ENCODE data around the gene ACTN2. TPM values are rescaled to one million over a fixed set of nuclear protein-coding genes. Genes with fewer than 3 reads are reported as not detected.

Gene ACTN2
- total and polyA plus RNA-seq, 2 donors (not counting 3 experiments of a cell fraction or from before 2014, with no cell fraction given), result 0.22 to 0.55 TPM

DNA sequence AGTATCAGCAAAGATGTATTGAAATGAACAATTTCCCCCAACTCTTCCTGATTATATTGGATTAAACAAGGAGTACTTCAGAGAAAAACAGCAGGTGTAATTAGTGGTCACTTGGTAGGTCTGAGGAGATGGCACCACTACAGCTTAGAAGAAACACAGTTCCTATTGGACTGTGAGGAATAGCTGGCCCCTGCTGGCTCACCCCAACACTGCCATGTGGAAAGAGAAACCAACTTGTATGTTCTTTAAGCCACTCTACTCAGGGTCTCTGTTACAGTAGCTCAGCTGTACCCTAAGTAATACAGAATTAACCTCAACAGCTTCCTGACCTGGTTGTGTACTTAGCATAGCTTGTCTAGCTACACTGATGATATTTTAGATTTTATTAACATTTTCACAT, 82.3 kb downstream of the ACTN2 start:
- CTCF ChIA-PET, result interaction anchor here (0.5 to 2.3 kb wide), 6 partner anchors 10 to 164 kb away, joined by 3 to 28 read pairs (median 4); partner anchors contain the start of gene HEATR1
- DNase-seq (ENCODE audit: low read depth, low spot score), result no peak
- POLR2A ChIA-PET, result no interaction called here
- Histone ChIP-seq H3K79me2 (ENCODE audit: control insufficient read depth, insufficient read depth, low read length) (no peaks in the 10 kb centered on the region), H3K4me3 (replicated peaks in 1 of 3; ENCODE audit: insufficient read depth in 1 of 3, low read depth in 1 of 3, low read length in 3 of 3) (no peak overlapping the region), H3K27me3 (ENCODE audit: control insufficient read depth in 2 of 2, insufficient read depth in 2 of 2, low read length in 2 of 2) (peaks cover 2 to 3% of the 10 kb centered on the region in 2 experiments), H3K9me3 (replicated peaks; ENCODE audit: control insufficient read depth, insufficient read depth, low read length) (no peaks in the 10 kb centered on the region), H3K9ac (replicated peaks; ENCODE audit: extremely low read depth, insufficient read depth, low read length) (no peak overlapping the region), H3K4me1 (ENCODE audit: control insufficient read depth, extremely low read depth, insufficient read depth, low read length) (no peaks in the 10 kb centered on the region), H3K27ac (ENCODE audit: insufficient read depth, low read depth, low read length) (no peak overlapping the region), H2AFZ (ENCODE audit: low read depth, low read length) (no peak overlapping the region), H3K4me2 (ENCODE audit: insufficient read depth, low read length) (no peak overlapping the region), H3K36me3 (ENCODE audit: control insufficient read depth in 2 of 2, extremely low read depth in 1 of 2, insufficient read depth in 2 of 2, low read length in 2 of 2) (no peaks in the 10 kb centered on the region), H4K20me1 (replicated peaks; ENCODE audit: control insufficient read depth, extremely low read depth, insufficient read depth, low read length) (no peaks in the 10 kb centered on the region), H3K9me1 (replicated peaks; ENCODE audit: control insufficient read depth, extremely low read depth, insufficient read depth, low read length) (no peaks in the 10 kb centered on the region)
- dilution Hi-C loops (cut with MboI; ENCODE audit: extremely low pct_ligation_motif_present, low sequenced_read_pairs) (no loop called here), intact Hi-C loops (cut with micrococcal nuclease) (no loop called here)
- no peak for FAIRE-seq
- no TSS peak for BruUV-seq (replicated peaks)
- TF ChIP-seq FOS (IDR thresholded peaks at IDR 0.05; ENCODE audit: borderline replicate concordance, insufficient read depth, low read length) (no peak), POLR2A (IDR thresholded peaks at IDR 0.05; ENCODE audit: low read depth, low read length) (no peak), GATA2 (IDR thresholded peaks at IDR 0.05; ENCODE audit: insufficient read depth, insufficient read length, low read depth, low read length) (no peak), MYC (IDR thresholded peaks at IDR 0.05; ENCODE audit: low read depth, low read length) (no peak)
- TF ChIP-seq, protein P1, sequence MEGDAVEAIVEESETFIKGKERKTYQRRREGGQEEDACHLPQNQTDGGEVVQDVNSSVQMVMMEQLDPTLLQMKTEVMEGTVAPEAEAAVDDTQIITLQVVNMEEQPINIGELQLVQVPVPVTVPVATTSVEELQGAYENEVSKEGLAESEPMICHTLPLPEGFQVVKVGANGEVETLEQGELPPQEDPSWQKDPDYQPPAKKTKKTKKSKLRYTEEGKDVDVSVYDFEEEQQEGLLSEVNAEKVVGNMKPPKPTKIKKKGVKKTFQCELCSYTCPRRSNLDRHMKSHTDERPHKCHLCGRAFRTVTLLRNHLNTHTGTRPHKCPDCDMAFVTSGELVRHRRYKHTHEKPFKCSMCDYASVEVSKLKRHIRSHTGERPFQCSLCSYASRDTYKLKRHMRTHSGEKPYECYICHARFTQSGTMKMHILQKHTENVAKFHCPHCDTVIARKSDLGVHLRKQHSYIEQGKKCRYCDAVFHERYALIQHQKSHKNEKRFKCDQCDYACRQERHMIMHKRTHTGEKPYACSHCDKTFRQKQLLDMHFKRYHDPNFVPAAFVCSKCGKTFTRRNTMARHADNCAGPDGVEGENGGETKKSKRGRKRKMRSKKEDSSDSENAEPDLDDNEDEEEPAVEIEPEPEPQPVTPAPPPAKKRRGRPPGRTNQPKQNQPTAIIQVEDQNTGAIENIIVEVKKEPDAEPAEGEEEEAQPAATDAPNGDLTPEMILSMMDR (IDR thresholded peaks at IDR 0.05; ENCODE audit: extremely low read depth in 1 of 2, insufficient read depth in 1 of 2, low read depth in 1 of 2, low read length in 2 of 2), result no peak

- FAIRE-seq, result no peak
- Histone ChIP-seq H3K27me3 (ENCODE audit: control insufficient read depth in 2 of 2, insufficient read depth in 2 of 2, low read length in 2 of 2) (peaks cover 6 to 7% of the 10 kb centered on the region in 2 experiments), H2AFZ (ENCODE audit: low read depth, low read length) (no peak overlapping the region), H4K20me1 (replicated peaks; ENCODE audit: control insufficient read depth, extremely low read depth, insufficient read depth, low read length) (no peaks in the 10 kb centered on the region), H3K9ac (replicated peaks; ENCODE audit: extremely low read depth, insufficient read depth, low read length) (no peak overlapping the region), H3K4me3 (replicated peaks in 1 of 3; ENCODE audit: insufficient read depth in 1 of 3, low read depth in 1 of 3, low read length in 3 of 3) (no peak overlapping the region), H3K9me1 (replicated peaks; ENCODE audit: control insufficient read depth, extremely low read depth, insufficient read depth, low read length) (no peaks in the 10 kb centered on the region), H3K27ac (ENCODE audit: insufficient read depth, low read depth, low read length) (no peak overlapping the region), H3K4me2 (ENCODE audit: insufficient read depth, low read length) (no peak overlapping the region), H3K9me3 (replicated peaks; ENCODE audit: control insufficient read depth, insufficient read depth, low read length) (no peaks in the 10 kb centered on the region), H3K4me1 (ENCODE audit: control insufficient read depth, extremely low read depth, insufficient read depth, low read length) (no peaks in the 10 kb centered on the region), H3K36me3 (ENCODE audit: control insufficient read depth in 2 of 2, extremely low read depth in 1 of 2, insufficient read depth in 2 of 2, low read length in 2 of 2) (no peaks in the 10 kb centered on the region), H3K79me2 (ENCODE audit: control insufficient read depth, insufficient read depth, low read length) (no peaks in the 10 kb centered on the region)
- TF ChIP-seq GATA2 (IDR thresholded peaks at IDR 0.05; ENCODE audit: insufficient read depth, insufficient read length, low read depth, low read length) (no peak), EZH2 (IDR thresholded peaks at IDR 0.05; ENCODE audit: borderline replicate concordance, low read depth, low read length, severe bottlenecking) (no peak), MYC (IDR thresholded peaks at IDR 0.05; ENCODE audit: low read depth, low read length) (no peak), POLR2A (IDR thresholded peaks at IDR 0.05; ENCODE audit: low read depth, low read length) (no peak), FOS (IDR thresholded peaks at IDR 0.05; ENCODE audit: borderline replicate concordance, insufficient read depth, low read length) (no peak), JUN (IDR thresholded peaks at IDR 0.05; ENCODE audit: borderline replicate concordance, insufficient read depth, insufficient read length, low read depth) (no peak), POLR2AphosphoS5 (IDR thresholded peaks at IDR 0.05; ENCODE audit: insufficient read depth, low read depth, low read length) (no peak)
- TF ChIP-seq, protein P2, sequence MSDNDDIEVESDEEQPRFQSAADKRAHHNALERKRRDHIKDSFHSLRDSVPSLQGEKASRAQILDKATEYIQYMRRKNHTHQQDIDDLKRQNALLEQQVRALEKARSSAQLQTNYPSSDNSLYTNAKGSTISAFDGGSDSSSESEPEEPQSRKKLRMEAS (IDR thresholded peaks at IDR 0.05; ENCODE audit: insufficient read depth, insufficient read length), result no peak
- TF ChIP-seq, protein P1 (IDR thresholded peaks at IDR 0.05; ENCODE audit: extremely low read depth in 1 of 2, insufficient read depth in 1 of 2, low read depth in 1 of 2, low read length in 2 of 2), result no peak
- dilution Hi-C loops (cut with MboI; ENCODE audit: extremely low pct_ligation_motif_present, low sequenced_read_pairs) (no loop called here), intact Hi-C loops (cut with micrococcal nuclease) (loop anchor here (2.0 kb wide), 1 partner anchor 671 kb away; no protein-coding TSS in a partner anchor)
- no TSS peak for BruUV-seq (replicated peaks)
- no peak for DNase-seq (ENCODE audit: low read depth, low spot score)
- CTCF ChIA-PET, result interaction anchor here (0.7 to 2.3 kb wide), 3 partner anchors 14 to 165 kb away, joined by 5 to 12 read pairs (median 6); no protein-coding TSS in a partner anchor
- POLR2A ChIA-PET, result no interaction called here
Measured at GRCh38 chr1:236773919-236774318, 87.6 kb downstream of the ACTN2 start.

Data from endothelial cell of umbilical vein (primary cell).